HL-60 (cell line): ENCODE measurements around the gene S100A3.

Experiments
- GABPA ChIP-seq: IDR thresholded peaks from 2 replicates; pipeline ENCODE4 v1.6.1; 2012; ENCODE audit warnings: low read depth
- POLR2AphosphoS5 ChIP-seq: IDR thresholded peaks from 2 replicates; pipeline ENCODE4 v1.6.1; 2012; ENCODE audit warnings: low read depth
- SPI1 ChIP-seq: IDR thresholded peaks from 2 replicates; pipeline ENCODE4 v1.6.1; 2012; ENCODE audit warnings: low read depth, mild to moderate bottlenecking, borderline replicate concordance
- TF ChIP-seq, protein P1 (sequence below): IDR thresholded peaks from one replicate; pipeline ENCODE4 v1.5.1; 2011; ENCODE audit warnings: low read length, control low read depth, inconsistent platforms; ENCODE audit not compliant: insufficient read depth
- TF ChIP-seq, protein P2 (sequence below): IDR thresholded peaks from 2 replicates; pipeline ENCODE4 v1.6.1; 2012; ENCODE audit warnings: low read depth; ENCODE audit not compliant: insufficient replicate concordance

DNA sequence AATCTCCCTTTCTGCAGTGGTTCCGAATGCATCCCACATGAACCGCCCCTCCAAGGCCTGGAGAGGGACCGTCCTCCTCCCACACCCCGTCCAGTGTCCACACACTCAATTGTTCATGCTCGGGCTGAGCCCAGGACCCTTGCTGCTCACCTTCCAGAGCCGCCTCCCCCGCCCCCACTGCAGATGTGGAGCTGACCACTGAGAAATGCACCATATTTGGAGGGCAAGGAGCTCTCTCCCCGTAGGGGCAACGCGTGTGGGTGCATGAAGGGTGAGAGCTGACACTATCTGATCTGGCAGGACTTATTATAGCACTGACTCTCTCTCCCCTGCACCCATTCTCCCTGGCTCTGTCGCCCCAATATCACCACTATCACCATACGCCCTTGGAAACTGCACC is 4.0 kb upstream of the S100A3 start:
- TF ChIP-seq, protein P1, sequence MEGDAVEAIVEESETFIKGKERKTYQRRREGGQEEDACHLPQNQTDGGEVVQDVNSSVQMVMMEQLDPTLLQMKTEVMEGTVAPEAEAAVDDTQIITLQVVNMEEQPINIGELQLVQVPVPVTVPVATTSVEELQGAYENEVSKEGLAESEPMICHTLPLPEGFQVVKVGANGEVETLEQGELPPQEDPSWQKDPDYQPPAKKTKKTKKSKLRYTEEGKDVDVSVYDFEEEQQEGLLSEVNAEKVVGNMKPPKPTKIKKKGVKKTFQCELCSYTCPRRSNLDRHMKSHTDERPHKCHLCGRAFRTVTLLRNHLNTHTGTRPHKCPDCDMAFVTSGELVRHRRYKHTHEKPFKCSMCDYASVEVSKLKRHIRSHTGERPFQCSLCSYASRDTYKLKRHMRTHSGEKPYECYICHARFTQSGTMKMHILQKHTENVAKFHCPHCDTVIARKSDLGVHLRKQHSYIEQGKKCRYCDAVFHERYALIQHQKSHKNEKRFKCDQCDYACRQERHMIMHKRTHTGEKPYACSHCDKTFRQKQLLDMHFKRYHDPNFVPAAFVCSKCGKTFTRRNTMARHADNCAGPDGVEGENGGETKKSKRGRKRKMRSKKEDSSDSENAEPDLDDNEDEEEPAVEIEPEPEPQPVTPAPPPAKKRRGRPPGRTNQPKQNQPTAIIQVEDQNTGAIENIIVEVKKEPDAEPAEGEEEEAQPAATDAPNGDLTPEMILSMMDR, result no peak
- TF ChIP-seq POLR2AphosphoS5 (no peak), GABPA (no peak), SPI1 (no peak)
- TF ChIP-seq, protein P2, sequence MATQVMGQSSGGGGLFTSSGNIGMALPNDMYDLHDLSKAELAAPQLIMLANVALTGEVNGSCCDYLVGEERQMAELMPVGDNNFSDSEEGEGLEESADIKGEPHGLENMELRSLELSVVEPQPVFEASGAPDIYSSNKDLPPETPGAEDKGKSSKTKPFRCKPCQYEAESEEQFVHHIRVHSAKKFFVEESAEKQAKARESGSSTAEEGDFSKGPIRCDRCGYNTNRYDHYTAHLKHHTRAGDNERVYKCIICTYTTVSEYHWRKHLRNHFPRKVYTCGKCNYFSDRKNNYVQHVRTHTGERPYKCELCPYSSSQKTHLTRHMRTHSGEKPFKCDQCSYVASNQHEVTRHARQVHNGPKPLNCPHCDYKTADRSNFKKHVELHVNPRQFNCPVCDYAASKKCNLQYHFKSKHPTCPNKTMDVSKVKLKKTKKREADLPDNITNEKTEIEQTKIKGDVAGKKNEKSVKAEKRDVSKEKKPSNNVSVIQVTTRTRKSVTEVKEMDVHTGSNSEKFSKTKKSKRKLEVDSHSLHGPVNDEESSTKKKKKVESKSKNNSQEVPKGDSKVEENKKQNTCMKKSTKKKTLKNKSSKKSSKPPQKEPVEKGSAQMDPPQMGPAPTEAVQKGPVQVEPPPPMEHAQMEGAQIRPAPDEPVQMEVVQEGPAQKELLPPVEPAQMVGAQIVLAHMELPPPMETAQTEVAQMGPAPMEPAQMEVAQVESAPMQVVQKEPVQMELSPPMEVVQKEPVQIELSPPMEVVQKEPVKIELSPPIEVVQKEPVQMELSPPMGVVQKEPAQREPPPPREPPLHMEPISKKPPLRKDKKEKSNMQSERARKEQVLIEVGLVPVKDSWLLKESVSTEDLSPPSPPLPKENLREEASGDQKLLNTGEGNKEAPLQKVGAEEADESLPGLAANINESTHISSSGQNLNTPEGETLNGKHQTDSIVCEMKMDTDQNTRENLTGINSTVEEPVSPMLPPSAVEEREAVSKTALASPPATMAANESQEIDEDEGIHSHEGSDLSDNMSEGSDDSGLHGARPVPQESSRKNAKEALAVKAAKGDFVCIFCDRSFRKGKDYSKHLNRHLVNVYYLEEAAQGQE, result no peak
